Endothelial cell of umbilical vein (primary cell): Measurements from ENCODE around the gene CEP55. TPM values are rescaled to one million over a fixed set of nuclear protein-coding genes. Genes with fewer than 3 reads are reported as not detected.

Source experiments
- BruUV-seq: library from RNA; stranded (reverse); fragments of 400-500 nt; replicated peaks from 2 replicates; lab custom pipeline; 2021; lab: Mats Ljungman, UMichigan
- CTCF ChIA-PET: fragments of 300-600, 350-600 bp; sonication (Branson Sonifier 250); formaldehyde crosslinking; loops from one replicate; lab custom pipeline; 2021; ENCODE audit warnings: antibody characterized with exemption, inconsistent platforms; lab: Charles Lee
- POLR2A ChIA-PET: fragments of 300-600, 350-600 bp; sonication (Branson Sonifier 250); formaldehyde crosslinking; loops from one replicate; lab custom pipeline; 2021; ENCODE audit warnings: antibody characterized with exemption, inconsistent platforms; lab: Charles Lee
- DNase-seq: peaks from one replicate; pipeline ENCODE4 v3.0.0-alpha.2; 2011; ENCODE audit warnings: low read depth, low spot score
- FAIRE-seq: peaks from 2 replicates; lab custom pipeline; 2011; peaks lifted over from hg19 to GRCh38; lab: Jason Lieb, UNC
- H2AFZ ChIP-seq: 2 replicates; pipeline ENCODE4 v1.6.0; 2012; ENCODE audit warnings: low read depth, low read length, control low read depth, inconsistent platforms
- H3K27ac ChIP-seq: 2 replicates; pipeline ENCODE4 v1.5.1; 2011; ENCODE audit warnings: low read depth, mild to moderate bottlenecking, control low read depth, low read length, moderate library complexity; ENCODE audit not compliant: insufficient read depth
- H3K27me3 ChIP-seq, 2 experiments: 2 replicates each; pipeline versions ENCODE4 v1.6.0 to v1.6.1; 2011; ENCODE audit warnings: low read length in 2 of 2, mixed read lengths in 1 of 2; ENCODE audit not compliant: control insufficient read depth in 2 of 2, insufficient read depth in 2 of 2
- H3K36me3 ChIP-seq, 2 experiments: 2 replicates in 1 of 2; 3 replicates in 1 of 2; pipeline ENCODE4 v1.5.1; 2011; ENCODE audit warnings: low read length in 2 of 2, mild to moderate bottlenecking in 1 of 2, moderate library complexity in 1 of 2; ENCODE audit not compliant: control insufficient read depth in 2 of 2, insufficient read depth in 2 of 2; ENCODE audit errors: extremely low read depth in 1 of 2
- H3K4me1 ChIP-seq: 3 replicates; pipeline ENCODE4 v1.5.1; 2011; ENCODE audit warnings: mild to moderate bottlenecking, low read length; ENCODE audit not compliant: control insufficient read depth, insufficient read depth; ENCODE audit errors: extremely low read depth
- H3K4me2 ChIP-seq: 2 replicates; pipeline ENCODE4 v1.6.1; 2011; ENCODE audit warnings: low read length, control low read depth, mixed read lengths; ENCODE audit not compliant: insufficient read depth
- H3K4me3 ChIP-seq, 3 experiments: fragments of 200-600 bp in 1 of 3; sonication (generic), shearing (Covaris generic) in 1 of 3; replicated peaks in 1 of 3; 2 replicates each; pipeline ENCODE4 v1.5.1; 2011 to 2016; ENCODE audit warnings: control low read depth in 3 of 3, low read length in 3 of 3, mild to moderate bottlenecking in 2 of 3, inconsistent platforms in 1 of 3, low read depth in 1 of 3, moderate library complexity in 1 of 3; ENCODE audit not compliant: insufficient read depth in 1 of 3
- H3K79me2 ChIP-seq: 2 replicates; pipeline ENCODE4 v1.6.0; 2012; ENCODE audit warnings: low read length, inconsistent platforms; ENCODE audit not compliant: control insufficient read depth, insufficient read depth
- H3K9ac ChIP-seq: replicated peaks from 2 replicates; pipeline ENCODE3; 2011; ENCODE audit warnings: low read length, control low read depth; ENCODE audit not compliant: insufficient read depth; ENCODE audit errors: extremely low read depth
- H3K9me1 ChIP-seq: replicated peaks from 3 replicates; pipeline ENCODE4 v1.6.0; 2011; ENCODE audit warnings: mild to moderate bottlenecking, low read length; ENCODE audit not compliant: control insufficient read depth, insufficient read depth; ENCODE audit errors: extremely low read depth
- H3K9me3 ChIP-seq: replicated peaks from 2 replicates; pipeline ENCODE4 v1.5.1; 2012; ENCODE audit warnings: low read length, inconsistent platforms; ENCODE audit not compliant: control insufficient read depth, insufficient read depth
- H4K20me1 ChIP-seq: replicated peaks from 2 replicates; pipeline ENCODE3; 2011; ENCODE audit warnings: mild to moderate bottlenecking, low read length; ENCODE audit not compliant: control insufficient read depth, insufficient read depth; ENCODE audit errors: extremely low read depth
- CTCF ChIP-seq, 2 donors: IDR thresholded peaks; 1 replicate in 1 of 2; 2 replicates in 1 of 2; pipeline ENCODE4 v1.5.1; 2011; ENCODE audit warnings: low read length in 2 of 2, mild to moderate bottlenecking in 2 of 2, moderate library complexity in 2 of 2, control low read depth in 1 of 2, inconsistent platforms in 1 of 2, low read depth in 1 of 2; ENCODE audit not compliant: insufficient read depth in 1 of 2; ENCODE audit errors: extremely low read depth in 1 of 2
- EZH2 ChIP-seq: IDR thresholded peaks from 2 replicates; pipeline ENCODE4 v1.6.1; 2012; ENCODE audit warnings: borderline replicate concordance, low read depth, mild to moderate bottlenecking, moderate library complexity, low read length, inconsistent platforms; ENCODE audit not compliant: severe bottlenecking
- FOS ChIP-seq: IDR thresholded peaks from 2 replicates; pipeline ENCODE4 v1.6.1; 2011; ENCODE audit warnings: mild to moderate bottlenecking, low read length, moderate library complexity, borderline replicate concordance; ENCODE audit not compliant: insufficient read depth
- GATA2 ChIP-seq: IDR thresholded peaks from 2 replicates; pipeline ENCODE4 v1.7.0; 2011; ENCODE audit warnings: low read depth, mild to moderate bottlenecking, moderate library complexity, mixed read lengths, low read length; ENCODE audit not compliant: insufficient read length, insufficient read depth
- JUN ChIP-seq: IDR thresholded peaks from 2 replicates; pipeline ENCODE4 v1.6.1; 2011; ENCODE audit warnings: borderline replicate concordance, low read depth; ENCODE audit not compliant: insufficient read length, insufficient read depth
- MYC ChIP-seq: IDR thresholded peaks from one replicate; pipeline ENCODE4 v1.6.1; 2011; ENCODE audit warnings: mild to moderate bottlenecking, low read depth, low read length
- POLR2A ChIP-seq: IDR thresholded peaks from 2 replicates; pipeline ENCODE4 v1.6.1; 2012; ENCODE audit warnings: low read depth, mild to moderate bottlenecking, control low read depth, low read length
- POLR2AphosphoS5 ChIP-seq: IDR thresholded peaks from 2 replicates; pipeline ENCODE4 v1.6.1; 2012; ENCODE audit warnings: low read depth, mild to moderate bottlenecking, control low read depth, low read length, moderate library complexity; ENCODE audit not compliant: insufficient read depth
- dilution Hi-C: fragments of 300-500 bp; cut with MboI; formaldehyde crosslinking; loops from one replicate; pipeline ENCODE4 v1.15.0; 2019; ENCODE audit warnings: low sequenced_read_pairs; ENCODE audit not compliant: extremely low pct_ligation_motif_present
- intact Hi-C: fragments of 100-400 bp; cut with micrococcal nuclease; formaldehyde crosslinking; loops from one replicate; pipeline ENCODE4 v1.10.0; 2022
- polyA plus RNA-seq, 4 experiments: library from polyadenylated mRNA; depleted of rRNA in 3 of 4; stranded (reverse) in 3 of 4; unstranded in 1 of 4; fragments of >200 nt; gene quantifications; 2 replicates each; pipeline versions ENCODE4 v1.2.1 to v1.2.3, GENCODE V29; 2011 to 2012; ENCODE audit warnings: missing spikeins in 1 of 4
- total RNA-seq: library from RNA; stranded (reverse); gene quantifications from 2 replicates; pipeline ENCODE4 v1.2.3, GENCODE V29; 2021
- TF ChIP-seq, protein P1 (sequence below): IDR thresholded peaks from 2 replicates; pipeline ENCODE4 v1.6.1; 2011; ENCODE audit not compliant: insufficient read depth, insufficient read length

CEP55 gene
- total and polyA plus RNA-seq, 2 donors (not counting 3 experiments of a cell fraction or from before 2014, with no cell fraction given) = 17.4 to 63.0 TPM

DNA sequence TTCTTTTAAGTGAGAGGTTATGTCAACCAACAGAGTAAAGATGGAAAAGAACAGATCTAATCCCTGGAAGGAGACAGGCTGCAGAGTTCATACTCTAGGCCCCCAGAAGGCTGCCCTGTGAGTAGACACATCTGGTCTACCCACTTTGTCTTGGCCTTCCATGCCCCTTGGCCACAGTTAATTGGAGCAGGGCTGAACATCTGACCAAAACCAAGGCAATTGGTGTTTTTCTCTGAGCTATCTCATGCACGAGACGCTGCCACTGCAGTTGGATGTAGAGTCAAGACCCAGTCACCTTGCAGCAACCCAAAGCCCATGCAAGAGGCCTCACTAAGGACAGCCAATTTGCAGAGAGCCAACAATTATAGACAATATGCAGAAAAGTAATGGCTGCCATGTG lies 23.3 kb upstream of the CEP55 start:
- H3K27me3 ChIP-seq = no peaks in the 10 kb centered on the region
- no peaks in the 10 kb centered on the region for H3K9me3 ChIP-seq
- no peak overlapping the region for H3K4me2 ChIP-seq
- peaks cover 2 to 4% of the 10 kb centered on the region in 2 experiments for H3K36me3 ChIP-seq
- dilution Hi-C loops = no loop called here
- intact Hi-C loops = no loop called here
- H3K4me3 ChIP-seq = no peak overlapping the region
- H3K79me2 ChIP-seq = peaks cover 78% of the 10 kb centered on the region
- H3K9me1 ChIP-seq = no peaks in the 10 kb centered on the region
- ChIA-PET POLR2A (interaction anchor here (1.2 kb wide), 1 partner anchor 14 kb away, joined by 3 read pairs; no protein-coding TSS in a partner anchor), CTCF (interaction anchor here (1.5 to 2.0 kb wide), 2 partner anchors 9 to 97 kb away, joined by 6 to 7 read pairs; partner anchors contain the start of gene MYOF)
- peaks cover 82% of the 10 kb centered on the region for H3K4me1 ChIP-seq
- H3K9ac ChIP-seq = no peak overlapping the region
- H4K20me1 ChIP-seq = no peaks in the 10 kb centered on the region
- no TSS peak for BruUV-seq
- FAIRE-seq (no peak), DNase-seq (no peak)
- no peak overlapping the region for H2AFZ ChIP-seq
- TF ChIP-seq EZH2 (no peak), GATA2 (no peak), POLR2AphosphoS5 (no peak)
- H3K27ac ChIP-seq = no peak overlapping the region

DNA sequence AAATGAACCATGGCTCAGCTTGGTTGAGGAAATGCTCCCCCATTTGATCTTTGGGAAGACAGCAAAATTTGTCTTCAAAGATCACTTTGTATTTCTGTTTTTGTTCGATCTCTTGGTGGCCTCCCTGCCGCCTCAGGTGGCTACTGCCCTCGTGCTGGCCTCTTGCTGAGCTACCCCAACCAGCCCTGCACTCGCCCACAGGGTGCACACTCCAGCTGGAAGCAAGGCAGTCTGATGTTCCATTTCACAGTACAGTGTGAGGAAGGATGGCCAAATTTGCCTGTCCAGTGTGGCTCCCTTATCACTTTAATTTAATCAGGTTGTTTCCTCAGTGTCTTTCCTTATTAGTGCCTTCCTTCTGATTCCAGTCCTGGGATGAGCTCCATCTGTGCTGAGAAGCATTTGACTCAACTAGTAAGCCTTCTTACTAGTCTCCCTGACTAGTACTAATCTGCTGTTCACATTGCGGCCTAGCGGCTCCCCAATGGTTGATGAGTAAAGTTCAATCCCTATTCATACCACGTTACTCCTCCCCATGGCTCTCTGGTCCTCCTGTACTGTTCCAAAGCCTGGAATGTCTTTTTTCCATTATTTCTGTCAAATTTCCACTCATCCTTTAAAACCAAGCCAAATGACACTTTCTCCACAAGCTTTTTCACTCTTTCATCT lies 22.5 kb upstream of the CEP55 start:
- no peak for TF ChIP-seq POLR2A
- TF ChIP-seq JUN = no peak
- no peak for TF ChIP-seq MYC
- TF ChIP-seq POLR2AphosphoS5 = no peak
- no peak for TF ChIP-seq GATA2
- TF ChIP-seq EZH2 = no peak
- no peak for TF ChIP-seq CTCF (IDR thresholded peaks at IDR 0.05; ENCODE audit: extremely low read depth in 1 of 2, insufficient read depth in 1 of 2, low read depth in 1 of 2, low read length in 2 of 2)
- TF ChIP-seq FOS = no peak
- TF ChIP-seq, protein P1, sequence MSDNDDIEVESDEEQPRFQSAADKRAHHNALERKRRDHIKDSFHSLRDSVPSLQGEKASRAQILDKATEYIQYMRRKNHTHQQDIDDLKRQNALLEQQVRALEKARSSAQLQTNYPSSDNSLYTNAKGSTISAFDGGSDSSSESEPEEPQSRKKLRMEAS = no peak
- Histone ChIP-seq H2AFZ (no peak overlapping the region), H3K36me3 (peaks cover 2 to 4% of the 10 kb centered on the region in 2 experiments), H4K20me1 (no peaks in the 10 kb centered on the region), H3K9me1 (no peaks in the 10 kb centered on the region), H3K27ac (no peak overlapping the region), H3K4me1 (peaks cover 82% of the 10 kb centered on the region), H3K9ac (no peak overlapping the region), H3K9me3 (no peaks in the 10 kb centered on the region), H3K4me3 (no peak overlapping the region), H3K79me2 (peaks cover 83% of the 10 kb centered on the region), H3K27me3 (no peaks in the 10 kb centered on the region), H3K4me2 (no peak overlapping the region)
- ChIA-PET CTCF (interaction anchor here (1.2 to 2.0 kb wide), 3 partner anchors 8 to 98 kb away, joined by 5 to 7 read pairs (median 6); partner anchors contain the start of gene MYOF), POLR2A (no interaction called here)
- DNase-seq (no peak), FAIRE-seq (no peak)
- dilution Hi-C loops = no loop called here
- intact Hi-C loops = no loop called here
- no TSS peak for BruUV-seq
